Right ventricle myocardium inferior (tissue), 1 donor: Measurements from ENCODE around the gene NCOA1. TPM values are rescaled to one million over a fixed set of nuclear protein-coding genes. Genes with fewer than 3 reads are reported as not detected.
A peak's percentile ranks its signal among the peaks of the same experiment; 100 is the strongest.
"Not testable (repeated sequence)": the region's sequence is repeated elsewhere in the genome, so short reads cannot be mapped to it uniquely, and the experiment has no call there.

Source experiments
- ATAC-seq: fragments of 200-7000 bp; cut with Tn5 transposase; one replicate; pipeline ENCODE4 v1.9.1; 2020; ENCODE audit warnings: mild to moderate bottlenecking, moderate library complexity
- DNase-seq: peaks from one replicate; pipeline ENCODE4 v3.0.0; 2021; ENCODE audit errors: missing footprints
- intact Hi-C: fragments of 100-400 bp; cut with DNase I; formaldehyde crosslinking; loops from one replicate; pipeline ENCODE4 v1.11.0; 2022
- total RNA-seq: library from RNA; stranded (reverse); fragmentation: NEBNext Ultra II Directional; extraction: Animal tissue kit (Norgen Biotek cat#: 25700); gene quantifications from one replicate; pipeline ENCODE4 v1.2.1, GENCODE V29; 2021
- donor health status: DM: no; HTN: yes; CAD: no; lungs with severe emphysema.

The NCOA1 gene
- total RNA-seq, 1 donor from 2014 or later, result 31.0 TPM

DNA sequence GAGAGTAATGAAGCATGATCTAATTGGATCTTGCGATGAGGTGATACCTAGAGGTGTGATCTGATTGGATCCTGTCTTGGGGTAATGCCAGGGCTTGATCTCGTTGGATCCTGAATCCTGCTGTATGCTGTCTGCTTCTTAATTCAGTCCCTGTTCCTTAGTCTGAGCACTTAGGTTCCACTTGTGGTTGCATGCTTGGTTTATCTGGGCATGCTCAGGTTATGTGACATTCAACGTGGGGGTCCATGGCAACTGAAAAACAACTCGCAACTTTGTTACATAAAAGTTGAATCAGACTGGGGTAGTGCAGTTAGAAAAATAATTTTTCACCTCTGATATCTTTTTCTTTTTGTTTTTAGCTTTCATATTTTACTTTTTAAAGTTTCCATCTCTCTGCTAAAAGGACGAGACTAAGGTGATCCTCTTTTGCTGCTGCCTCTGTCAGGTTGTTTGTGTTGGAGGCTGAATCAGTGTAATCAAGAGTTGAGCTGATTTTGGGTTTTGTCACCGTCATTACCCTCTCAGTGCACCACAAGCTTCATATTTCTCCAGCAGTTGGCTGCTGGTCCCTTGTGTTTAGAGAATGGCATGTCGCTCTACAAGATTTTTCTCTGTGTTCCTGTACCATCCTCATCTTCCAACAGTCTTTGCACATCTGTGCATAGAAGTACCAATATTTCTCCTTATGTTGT, 67.9 kb downstream of the NCOA1 start:
- intact Hi-C loops, result no loop called here
- peak; percentile 35 for ATAC-seq
- no peak for DNase-seq

DNA sequence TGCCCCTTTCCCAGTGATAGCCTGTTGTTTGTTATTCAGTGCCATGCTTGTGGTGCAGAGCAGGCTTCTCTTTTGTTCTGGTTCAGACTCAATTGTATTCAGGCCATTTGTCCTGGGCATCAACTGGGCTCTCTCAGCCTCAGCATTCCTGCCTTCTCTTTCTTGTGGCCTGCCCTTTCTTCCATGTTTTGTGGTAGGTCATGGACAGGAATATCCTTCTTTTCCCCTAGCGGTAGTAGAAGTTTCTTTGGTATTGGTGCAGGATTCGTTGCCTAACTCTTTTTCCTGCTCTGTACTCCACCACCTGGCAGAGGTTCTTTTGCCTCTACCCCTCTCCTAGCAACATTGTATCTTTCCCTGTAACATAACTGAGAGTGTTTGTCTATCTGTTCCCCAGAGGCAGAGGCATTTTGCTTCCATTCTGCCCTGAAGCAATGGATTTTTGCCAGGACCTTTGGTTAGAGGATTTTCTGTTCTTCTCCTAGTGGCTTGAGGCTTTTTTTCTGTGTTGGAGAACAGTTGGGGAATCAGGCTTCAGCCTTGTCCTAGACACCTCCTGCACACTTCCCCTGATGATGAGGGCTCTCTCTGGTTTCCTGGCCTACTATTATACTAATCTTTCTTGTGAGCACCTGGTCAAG, 68.5 kb downstream of the NCOA1 start:
- DNase-seq, result no peak
- intact Hi-C loops, result no loop called here
- peak; percentile 74 for ATAC-seq

DNA sequence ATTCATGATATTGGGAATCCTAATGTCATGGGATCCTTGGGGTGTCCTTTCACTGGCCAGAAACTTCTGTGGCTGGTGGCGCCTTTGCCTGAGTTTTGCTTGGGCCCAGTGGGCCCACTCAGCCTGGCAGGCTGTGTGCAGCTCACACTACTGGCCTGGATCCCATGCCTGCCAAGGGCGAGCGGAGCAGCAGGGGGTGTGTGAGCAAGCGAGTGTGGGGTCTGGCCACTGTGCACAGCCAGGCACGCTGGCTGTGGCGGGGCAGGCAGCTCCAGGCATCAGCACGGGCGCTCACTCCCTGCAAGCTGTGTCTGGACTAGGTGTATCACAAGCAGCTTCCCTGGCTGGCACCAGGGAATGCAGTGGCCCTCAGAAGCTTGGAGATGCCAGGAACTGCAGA, 74.5 kb downstream of the NCOA1 start:
- intact Hi-C loops, result no loop called here
- DNase-seq, result no peak
- ATAC-seq, result no peak

DNA sequence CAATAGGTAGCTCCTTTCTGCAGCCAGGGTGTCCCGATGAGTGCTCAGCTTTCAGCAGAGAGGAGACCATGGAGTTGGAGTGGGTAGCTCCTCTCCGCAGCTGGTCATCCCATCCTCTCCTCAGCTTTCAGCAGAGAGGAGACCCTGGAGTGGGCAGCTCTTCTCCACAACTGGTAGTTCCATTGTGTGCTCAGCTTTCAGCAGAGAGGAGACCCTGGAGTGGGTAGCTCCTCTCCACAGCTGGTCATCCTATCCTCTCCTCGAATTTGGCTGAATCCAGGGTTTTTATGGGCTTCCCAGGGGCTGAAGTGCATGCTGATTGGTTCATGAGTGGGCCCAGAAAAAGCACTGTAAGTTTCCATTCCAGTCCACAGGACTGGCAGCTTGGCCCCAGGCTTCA, 75.2 kb downstream of the NCOA1 start:
- intact Hi-C loops, result no loop called here

DNA sequence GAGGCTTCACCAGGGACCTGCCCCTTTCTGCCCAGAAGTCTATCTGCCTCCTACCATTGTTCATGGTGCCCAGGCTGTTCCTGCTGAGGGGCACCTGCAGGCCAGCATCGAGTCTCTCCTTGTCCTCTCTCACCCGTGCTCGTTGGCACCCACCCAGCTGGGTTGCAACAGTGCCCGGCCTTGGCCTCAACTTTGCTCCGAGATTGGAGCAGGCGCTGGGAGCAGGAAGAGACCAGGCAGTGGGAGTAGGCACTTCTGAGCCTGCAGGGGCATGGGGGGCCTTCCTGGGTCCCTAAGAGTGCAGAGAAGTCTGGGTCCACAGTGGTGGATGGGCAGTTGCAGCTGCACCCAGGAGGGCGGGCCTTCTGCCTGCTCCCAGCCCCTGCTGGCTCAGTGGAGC, 75.6 kb downstream of the NCOA1 start:
- no peak for DNase-seq
- no peak for ATAC-seq
- intact Hi-C loops, result no loop called here

More for the DNA sequence above, 75.2 kb downstream of the NCOA1 start:
- ATAC-seq (no peak), DNase-seq (no peak)

DNA sequence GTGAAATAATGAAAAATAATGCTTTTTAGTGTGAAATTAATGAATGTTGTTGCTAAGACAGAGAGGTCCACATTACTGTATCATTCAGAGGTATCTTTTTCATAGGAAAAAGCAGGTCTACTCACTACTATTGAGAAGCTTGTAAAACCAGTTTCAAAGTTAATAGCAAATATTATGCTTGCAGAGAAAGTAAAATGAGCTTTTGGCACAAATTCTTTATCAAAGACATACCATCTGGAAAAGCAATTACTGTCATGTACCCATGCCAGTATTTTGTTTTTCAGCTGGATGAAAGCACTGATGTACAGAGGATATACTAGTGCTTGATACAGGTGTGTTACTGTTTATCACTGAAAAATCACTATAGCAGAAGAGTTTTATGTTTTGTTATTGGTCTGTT, 77.5 kb downstream of the NCOA1 start:
- intact Hi-C loops, result no loop called here
- DNase-seq (no peak), ATAC-seq (no peak)

DNA sequence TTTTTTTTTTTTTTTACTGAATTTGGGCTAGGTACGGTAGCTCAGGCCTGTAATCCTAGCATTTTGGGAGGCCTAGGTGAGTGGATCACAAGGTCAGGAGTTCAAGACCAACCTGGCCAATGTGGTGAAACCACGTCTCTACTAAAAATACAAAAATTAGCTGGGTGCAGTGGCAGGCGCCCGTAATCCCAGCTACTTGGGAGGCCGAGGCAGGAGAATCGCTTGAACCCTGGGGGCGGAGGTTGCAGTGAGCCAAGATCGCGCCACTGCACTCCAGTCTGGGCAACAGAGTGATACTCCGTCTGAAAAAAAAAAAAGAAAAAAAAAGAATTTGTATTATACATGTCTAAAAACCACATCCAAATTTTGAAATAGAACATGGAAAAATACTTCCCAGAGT, 78.5 kb downstream of the NCOA1 start:
- ATAC-seq, DNase-seq, intact Hi-C loops: not testable (repeated sequence)

DNA sequence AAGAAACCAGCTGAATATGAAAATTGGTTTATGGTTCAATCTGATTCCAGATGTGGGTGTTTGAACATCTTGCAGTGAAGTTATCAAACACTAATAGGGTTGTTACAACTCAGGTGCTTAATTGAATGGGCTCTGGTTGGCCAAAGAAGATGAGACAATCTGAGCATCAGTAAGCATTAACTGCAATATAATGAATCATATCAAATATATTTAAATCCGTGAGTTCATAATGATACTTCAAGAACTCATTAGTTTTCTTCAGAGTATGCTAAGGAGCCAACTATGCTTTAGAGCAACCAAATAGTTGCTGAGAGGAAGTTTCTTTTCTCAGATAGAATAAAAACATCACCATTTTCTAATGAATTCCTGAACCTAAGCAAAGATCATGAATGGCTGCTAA, 79.2 kb downstream of the NCOA1 start:
- intact Hi-C loops, result no loop called here
- no peak for ATAC-seq

DNA sequence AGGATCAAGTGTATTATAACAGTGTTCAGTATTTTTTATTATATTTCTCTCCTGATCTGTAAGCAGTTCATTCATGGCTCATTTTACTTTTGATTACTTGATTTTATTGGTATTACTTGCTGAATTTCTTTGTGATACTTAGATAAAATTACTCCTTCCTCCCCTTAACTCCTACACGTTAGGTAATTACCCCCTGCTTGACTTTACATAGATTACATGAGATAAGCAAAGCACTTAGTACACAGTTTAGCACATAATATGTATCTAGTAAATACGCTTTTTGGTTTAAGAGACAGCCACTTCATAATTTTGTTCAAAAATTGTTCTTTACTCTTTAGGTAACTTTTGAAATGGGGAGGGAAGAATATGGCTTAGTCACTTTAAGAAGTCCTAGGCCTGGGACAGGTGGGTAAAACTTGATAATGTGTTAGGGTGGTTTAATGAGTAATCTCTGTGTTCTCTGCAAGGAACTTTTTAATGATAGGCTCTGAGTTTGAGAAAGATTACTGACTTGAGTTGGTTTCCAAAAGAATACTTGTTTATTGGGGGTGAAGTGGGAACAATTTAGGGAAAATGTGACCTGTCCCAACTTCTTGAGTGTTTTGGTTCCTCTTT, 80.9 kb downstream of the NCOA1 start:
- intact Hi-C loops, result no loop called here
- no peak for ATAC-seq
- no peak for DNase-seq

More for the DNA sequence above, 79.2 kb downstream of the NCOA1 start:
- DNase-seq, result no peak

DNA sequence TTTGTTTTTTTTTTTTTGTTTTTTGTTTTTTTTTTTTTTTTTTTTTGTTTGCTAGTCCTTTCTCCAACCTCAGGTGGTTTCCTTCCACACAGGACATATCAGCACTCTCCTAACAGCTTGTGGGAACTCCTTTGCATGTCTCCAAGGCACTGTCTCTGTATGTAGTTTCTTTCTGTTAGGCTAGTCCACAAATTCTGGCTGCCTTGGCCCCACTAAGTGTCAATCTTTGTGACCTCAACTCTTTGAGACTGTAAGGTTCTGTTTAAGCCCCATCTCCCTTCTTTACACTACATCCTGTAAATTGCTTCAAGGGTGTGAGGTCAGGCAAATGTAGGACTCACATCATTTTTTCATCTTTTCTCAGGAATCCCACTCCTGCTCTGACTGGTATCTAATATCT, 85.1 kb downstream of the NCOA1 start:
- ATAC-seq, result no peak
- intact Hi-C loops, result no loop called here
- DNase-seq, result no peak

DNA sequence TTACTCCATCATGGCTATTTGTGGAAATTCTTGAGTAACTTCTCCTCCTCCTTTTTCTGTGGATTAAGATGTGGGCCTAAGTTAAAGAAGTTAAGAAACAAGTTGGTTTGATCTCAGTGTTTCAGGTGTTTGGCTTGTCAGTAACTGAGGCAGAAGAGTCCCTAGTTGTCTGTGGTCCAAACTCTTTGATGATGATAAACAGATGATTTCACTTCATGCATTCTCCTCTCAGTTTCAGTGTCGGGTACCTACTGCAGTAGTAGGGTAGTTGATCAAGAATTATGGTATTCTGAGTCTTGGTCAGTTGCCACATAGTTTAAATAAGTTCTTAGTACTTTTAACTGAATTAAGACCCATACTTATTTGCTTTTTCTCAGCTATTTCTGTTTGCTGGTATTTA, 85.6 kb downstream of the NCOA1 start:
- DNase-seq (no peak), ATAC-seq (no peak)
- intact Hi-C loops, result no loop called here

DNA sequence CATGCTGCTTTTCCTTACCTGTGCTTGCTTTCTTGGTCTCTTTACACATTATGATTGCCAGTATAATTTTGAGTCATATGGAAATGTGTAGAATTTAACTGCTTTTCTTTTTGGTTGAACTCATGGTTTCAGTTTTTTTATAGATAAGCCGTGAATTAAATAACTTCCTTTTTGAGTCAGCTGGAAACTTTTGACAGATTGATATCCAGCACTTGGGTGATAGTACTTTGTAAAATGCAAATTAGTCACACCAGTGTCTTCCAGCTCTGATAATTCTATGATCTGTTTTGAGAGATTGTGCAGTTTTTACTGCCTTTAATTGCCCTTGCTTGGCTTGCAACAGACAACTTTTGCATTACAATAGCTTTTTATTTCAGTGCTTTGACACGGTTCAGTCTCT, 86.4 kb downstream of the NCOA1 start:
- ATAC-seq (no peak), DNase-seq (no peak)
- intact Hi-C loops, result no loop called here

DNA sequence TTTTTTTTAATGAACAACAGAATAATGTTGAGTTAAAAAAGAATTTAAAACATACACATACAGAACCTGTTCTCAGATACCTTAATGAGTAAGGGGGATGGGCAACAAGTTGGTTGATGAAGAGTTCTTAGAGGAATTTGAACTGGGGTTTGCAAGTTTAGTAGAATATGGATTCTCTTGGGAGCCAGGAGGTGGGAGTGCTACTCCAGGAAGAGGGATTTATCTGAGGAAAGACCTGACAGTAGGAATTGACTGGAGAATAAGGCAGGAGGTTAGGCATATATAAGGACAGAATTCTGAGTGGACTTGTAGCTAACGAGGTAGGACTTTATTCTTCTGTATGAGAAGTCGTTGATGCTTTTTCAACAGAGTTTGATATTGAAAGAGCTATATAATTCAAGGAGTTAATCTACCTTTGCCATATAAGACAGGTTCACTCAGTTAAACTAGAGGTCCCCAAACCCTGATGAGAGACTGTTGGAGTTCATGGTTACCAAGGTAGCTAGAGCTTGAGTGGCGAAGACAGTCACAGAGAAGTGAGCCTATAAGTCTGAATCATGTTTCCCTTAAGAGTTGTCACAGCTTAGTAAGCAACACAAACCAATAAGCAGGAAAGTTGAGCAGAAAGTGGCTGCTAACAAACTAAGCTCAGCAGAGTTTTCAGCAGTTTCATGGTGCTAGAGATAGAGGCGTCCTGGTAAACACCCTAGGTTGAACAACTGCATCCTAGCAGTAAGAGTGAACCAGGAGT, 88.2 kb downstream of the NCOA1 start:
- ATAC-seq (no peak), DNase-seq (no peak)
- intact Hi-C loops, result no loop called here

DNA sequence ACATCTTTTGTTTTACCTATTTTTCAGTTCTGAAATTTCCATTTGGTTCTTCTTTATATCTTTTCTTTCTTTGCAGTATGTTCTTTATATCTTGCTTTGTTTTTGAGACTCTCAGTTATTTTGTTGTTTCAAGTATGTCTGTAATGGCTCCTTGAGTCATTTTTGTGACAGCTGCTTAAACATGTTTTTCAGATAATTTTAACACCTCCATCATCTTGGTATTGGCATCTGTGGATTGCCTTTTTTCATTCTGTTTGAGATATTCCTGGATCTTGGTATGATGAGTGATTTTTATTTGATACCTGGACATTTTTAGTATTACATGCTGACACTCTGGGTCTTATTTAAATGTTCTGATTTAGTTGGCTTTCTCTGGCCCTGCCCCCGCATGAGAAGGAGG, 89.5 kb downstream of the NCOA1 start:
- ATAC-seq, result no peak
- intact Hi-C loops, result no loop called here
- DNase-seq, result no peak

DNA sequence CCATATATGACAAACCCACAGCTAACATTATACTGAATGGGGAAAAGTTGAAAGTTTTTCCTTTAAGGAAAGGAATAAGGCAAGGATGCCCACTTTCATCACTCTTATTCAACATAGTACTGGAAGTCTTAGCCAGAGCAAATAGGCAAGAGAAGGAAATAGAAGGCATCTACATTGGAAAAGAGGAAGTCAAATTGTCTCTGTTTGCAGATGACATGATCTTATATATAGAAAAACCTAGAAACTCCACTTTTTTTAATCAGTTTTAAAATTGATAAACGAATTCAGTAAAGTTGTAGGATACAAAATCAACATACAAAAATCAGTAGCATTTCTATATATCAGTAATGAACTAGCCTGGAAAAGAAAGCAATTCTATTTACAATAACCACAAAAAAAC, 90.9 kb downstream of the NCOA1 start:
- intact Hi-C loops, DNase-seq, ATAC-seq: not testable (repeated sequence)

DNA sequence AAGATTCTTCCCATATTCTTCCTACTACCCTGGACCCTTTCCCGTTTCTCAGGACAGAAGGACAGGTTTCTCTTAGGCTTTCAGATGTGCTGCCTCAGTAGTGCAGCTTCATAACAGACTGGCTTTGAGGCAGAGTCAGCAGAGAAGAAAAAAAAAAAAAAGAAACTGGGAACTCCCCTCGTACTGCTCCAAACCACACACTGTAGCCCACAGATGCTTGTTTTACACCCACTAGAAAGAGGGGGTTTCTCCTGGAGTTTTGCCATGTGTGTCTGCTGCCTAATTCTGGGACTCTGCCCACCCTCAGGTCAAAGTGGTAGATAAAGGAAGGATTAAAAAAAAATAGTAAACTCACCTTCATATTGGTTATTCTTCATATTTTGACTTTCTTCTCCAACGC, 95.9 kb downstream of the NCOA1 start:
- DNase-seq, result no peak

DNA sequence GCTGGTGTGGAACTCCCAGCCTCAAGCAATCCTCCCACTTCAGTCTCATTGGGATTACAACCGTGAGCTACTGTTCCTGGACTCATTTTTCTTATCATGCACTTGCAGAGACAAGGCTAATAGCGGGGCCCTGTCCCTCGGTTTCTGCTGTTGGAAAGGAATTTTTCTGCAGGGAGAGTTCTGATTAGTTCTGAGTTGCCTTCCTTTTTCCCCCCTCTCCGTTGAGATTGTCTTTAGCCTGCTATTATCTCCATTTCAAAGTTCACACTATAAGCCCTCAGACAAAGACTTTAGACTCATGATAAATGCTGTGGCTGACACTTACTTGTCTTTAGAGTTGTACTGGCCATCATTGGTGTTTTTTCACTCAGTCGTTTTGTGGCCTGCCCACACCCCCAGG, 97.2 kb downstream of the NCOA1 start:
- no peak for ATAC-seq
- intact Hi-C loops, result no loop called here

More for the DNA sequence above, 95.9 kb downstream of the NCOA1 start:
- no peak for ATAC-seq
- intact Hi-C loops, result no loop called here

DNA sequence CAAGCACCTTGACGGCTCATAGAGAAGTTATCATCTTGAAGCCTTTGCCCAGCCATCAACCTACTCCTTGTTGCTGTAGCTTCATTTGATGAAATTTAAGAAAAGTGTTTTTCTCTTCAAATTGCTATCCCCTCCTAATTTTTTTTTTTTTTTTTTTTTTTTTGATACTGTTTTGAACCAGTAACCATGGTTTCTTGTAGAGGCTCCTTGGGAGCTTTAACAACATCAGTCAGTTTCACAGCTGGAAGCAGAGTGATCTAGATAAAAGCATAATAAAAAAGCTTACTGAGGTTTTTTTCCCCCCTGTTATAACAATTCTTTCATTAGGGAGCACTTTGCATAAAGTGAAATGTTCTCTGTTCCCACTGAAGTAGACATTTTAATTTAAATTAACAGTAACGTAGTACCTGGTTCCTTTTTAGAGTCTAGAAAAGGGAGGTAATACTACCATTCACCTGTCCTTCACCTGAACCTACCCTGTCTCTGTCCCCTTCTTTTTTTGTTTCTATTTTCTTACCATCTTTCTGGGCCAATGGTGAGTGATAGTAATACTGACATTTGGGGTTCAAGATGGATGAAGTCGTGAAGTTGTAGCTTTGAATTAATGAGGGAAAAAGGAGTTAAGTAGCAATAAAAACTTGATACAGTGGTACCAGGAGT, 101.5 kb downstream of the NCOA1 start:
- DNase-seq (no peak), ATAC-seq (no peak)
- intact Hi-C loops, result no loop called here

More for the DNA sequence above, 97.2 kb downstream of the NCOA1 start:
- DNase-seq, result no peak

DNA sequence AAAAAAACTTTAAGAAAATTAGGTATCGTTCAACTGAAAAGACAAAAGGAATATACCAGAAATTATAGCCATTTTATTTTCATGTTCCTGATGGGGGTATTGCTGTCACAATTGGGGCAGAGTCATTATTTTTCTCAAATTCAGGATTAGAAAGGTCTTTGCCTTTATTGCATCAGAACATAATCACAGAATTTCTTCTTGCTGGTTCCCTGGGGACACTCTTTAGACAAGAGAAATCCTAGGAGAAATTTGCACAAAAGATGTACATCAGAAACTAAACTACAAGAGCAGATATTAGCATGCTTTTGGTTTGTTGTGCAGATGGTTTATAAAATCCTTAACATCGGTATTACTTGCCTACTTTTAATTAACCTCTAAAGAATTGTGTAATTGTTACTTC, 103.2 kb downstream of the NCOA1 start:
- ATAC-seq (no peak), DNase-seq (no peak)
- intact Hi-C loops, result no loop called here
